HUES64 (cell line): ENCODE measurements around the gene GRK6.
A peak's percentile ranks its signal among the peaks of the same experiment; 100 is the strongest.
"Not testable (repeated sequence)": the region's sequence is repeated elsewhere in the genome, so short reads cannot be mapped to it uniquely, and the experiment has no call there.

Source experiments
- H3K27ac ChIP-seq: 2 replicates; pipeline ENCODE4 v1.7.0; 2013; ENCODE audit warnings: low read depth, low read length, inconsistent platforms
- H3K27me3 ChIP-seq: 2 replicates; pipeline ENCODE4 v1.6.1; 2013; ENCODE audit warnings: mild to moderate bottlenecking, low read length; ENCODE audit not compliant: insufficient read depth
- H3K36me3 ChIP-seq: 2 replicates; pipeline ENCODE4 v1.6.1; 2013; ENCODE audit warnings: mild to moderate bottlenecking, low read length; ENCODE audit not compliant: insufficient read depth
- H3K4me1 ChIP-seq: 2 replicates; pipeline ENCODE4 v1.6.1; 2013; ENCODE audit warnings: mild to moderate bottlenecking, low read length, moderate library complexity; ENCODE audit not compliant: insufficient read depth
- H3K4me3 ChIP-seq: 2 replicates; pipeline ENCODE4 v1.5.1; 2013; ENCODE audit warnings: mild to moderate bottlenecking, low read length, moderate library complexity
- H3K9ac ChIP-seq: 2 replicates; pipeline ENCODE4 v1.6.1; 2013; ENCODE audit warnings: mild to moderate bottlenecking, low read depth, low read length
- H3K9me3 ChIP-seq: 2 replicates; pipeline ENCODE4 v1.6.1; 2013; ENCODE audit warnings: low read depth, low read length; ENCODE audit not compliant: insufficient read depth
- WGBS: fragments of 150-250, 120-280 bp; methylation state at CpG from one replicate; pipeline ENCODE4 v1.1.7; 2013; ENCODE audit warnings: missing lambda C conversion rate; 5-methylcytosine and 5-hydroxymethylcytosine counted together

Gene GRK6

GRCh38 chr5:177417081-177417480 is 9.4 kb upstream of the GRK6 start:
- H3K9me3 ChIP-seq, H3K9ac ChIP-seq, H3K27ac ChIP-seq, H3K4me3 ChIP-seq, H3K4me1 ChIP-seq, H3K27me3 ChIP-seq, H3K36me3 ChIP-seq: not testable (repeated sequence)
- WGBS: 92% methylated on average over 6 of the region's 6 CpGs

GRCh38 chr5:177419046-177419445 is 7.4 kb upstream of the GRK6 start:
- H3K9ac ChIP-seq: no peak overlapping the region
- WGBS: 97% methylated on average over 3 of the region's 3 CpGs
- no peaks in the 10 kb centered on the region for H3K4me1 ChIP-seq
- H3K9me3 ChIP-seq: no peaks in the 10 kb centered on the region
- no peak overlapping the region for H3K27ac ChIP-seq
- no peaks in the 10 kb centered on the region for H3K36me3 ChIP-seq
- H3K27me3 ChIP-seq: no peaks in the 10 kb centered on the region
- no peak overlapping the region for H3K4me3 ChIP-seq

GRCh38 chr5:177420472-177420871 is 6.0 kb upstream of the GRK6 start:
- H3K27me3 ChIP-seq: not testable (repeated sequence)
- WGBS: 86% methylated on average over 7 of the region's 7 CpGs

GRCh38 chr5:177421062-177421798 is 5.2 kb upstream of the GRK6 start:
- Histone ChIP-seq H3K27me3 (no peaks in the 10 kb centered on the region), H3K27ac (no peak overlapping the region), H3K4me3 (no peak overlapping the region), H3K4me1 (peaks cover 4% of the 10 kb centered on the region; the same call in 1 of the 2 replicates), H3K9me3 (no peaks in the 10 kb centered on the region), H3K9ac (no peak overlapping the region; the same call in 1 of the 2 replicates), H3K36me3 (no peaks in the 10 kb centered on the region)
- WGBS: 84% methylated on average over 6 of the region's 6 CpGs

More at GRCh38 chr5:177420472-177420871, 6.0 kb upstream of the GRK6 start:
- not testable (repeated sequence) for H3K9ac ChIP-seq, H3K4me3 ChIP-seq, H3K36me3 ChIP-seq, H3K9me3 ChIP-seq, H3K4me1 ChIP-seq, H3K27ac ChIP-seq

- Histone ChIP-seq H3K4me1 (peaks cover 15% of the 10 kb centered on the region), H3K27ac (no peak overlapping the region), H3K9me3 (no peaks in the 10 kb centered on the region), H3K27me3 (no peaks in the 10 kb centered on the region), H3K9ac (no peak overlapping the region), H3K36me3 (no peaks in the 10 kb centered on the region), H3K4me3 (no peak overlapping the region)
- WGBS: 83% methylated on average over 2 of the region's 2 CpGs
Measured at GRCh38 chr5:177423671-177424070, 2.8 kb upstream of the GRK6 start.

- Histone ChIP-seq H3K9ac (peak overlapping the region; percentile 78), H3K4me1 (peaks cover 15% of the 10 kb centered on the region), H3K4me3 (peak overlapping the region; percentile 70), H3K9me3 (no peaks in the 10 kb centered on the region), H3K27ac (peak overlapping the region; percentile 99), H3K27me3 (no peaks in the 10 kb centered on the region), H3K36me3 (no peaks in the 10 kb centered on the region)
- 55% methylated on average over 13 of the region's 13 CpGs for WGBS
Measured at GRCh38 chr5:177425196-177425800, 1.2 kb upstream of the GRK6 start.

GRCh38 chr5:177425801-177426565 is 493 bp upstream of the GRK6 start:
- WGBS: under 1% methylated on average over 52 of the region's 52 CpGs
- Histone ChIP-seq H3K36me3 (peaks cover 1% of the 10 kb centered on the region; the same call in 1 of the 2 replicates), H3K9ac (peak overlapping the region; percentile 78), H3K4me3 (peak overlapping the region; percentile 70), H3K4me1 (peaks cover 15% of the 10 kb centered on the region), H3K27me3 (no peaks in the 10 kb centered on the region), H3K27ac (peak overlapping the region; percentile 99), H3K9me3 (no peaks in the 10 kb centered on the region)

GRCh38 chr5:177427211-177427822 is 841 bp downstream of the GRK6 start:
- Histone ChIP-seq H3K27ac (peak overlapping the region; percentile 85), H3K9me3 (no peaks in the 10 kb centered on the region), H3K27me3 (no peaks in the 10 kb centered on the region), H3K4me1 (peaks cover 15% of the 10 kb centered on the region), H3K36me3 (peaks cover 13% of the 10 kb centered on the region), H3K9ac (peak overlapping the region; percentile 96), H3K4me3 (peak overlapping the region; percentile 87)
- WGBS: 27% methylated on average over 11 of the region's 11 CpGs

GRCh38 chr5:177427919-177428573 is 1.6 kb downstream of the GRK6 start:
- H3K36me3 ChIP-seq: peaks cover 21% of the 10 kb centered on the region
- H3K9ac ChIP-seq: peak overlapping the region; percentile 96; the same call in 1 of the 2 replicates
- WGBS: 89% methylated on average over 11 of the region's 11 CpGs
- H3K27ac ChIP-seq: no peak overlapping the region
- H3K27me3 ChIP-seq: no peaks in the 10 kb centered on the region
- H3K4me3 ChIP-seq: peak overlapping the region; percentile 87; the same call in 1 of the 2 replicates
- peaks cover 15% of the 10 kb centered on the region for H3K4me1 ChIP-seq
- no peaks in the 10 kb centered on the region for H3K9me3 ChIP-seq

- Histone ChIP-seq H3K27ac (no peak overlapping the region), H3K27me3 (no peaks in the 10 kb centered on the region), H3K9ac (no peak overlapping the region), H3K4me1 (peaks cover 15% of the 10 kb centered on the region), H3K36me3 (peaks cover 26% of the 10 kb centered on the region), H3K9me3 (no peaks in the 10 kb centered on the region), H3K4me3 (no peak overlapping the region)
- 93% methylated on average over 9 of the region's 10 CpGs for WGBS
Measured at GRCh38 chr5:177428574-177429217, 2.2 kb downstream of the GRK6 start.
